ENCODE data around the gene IL22RA1.

GRCh38 chr1:24172598-24172997, 29.7 kb upstream of the IL22RA1 start:
- TF ChIP-seq, protein P1, sequence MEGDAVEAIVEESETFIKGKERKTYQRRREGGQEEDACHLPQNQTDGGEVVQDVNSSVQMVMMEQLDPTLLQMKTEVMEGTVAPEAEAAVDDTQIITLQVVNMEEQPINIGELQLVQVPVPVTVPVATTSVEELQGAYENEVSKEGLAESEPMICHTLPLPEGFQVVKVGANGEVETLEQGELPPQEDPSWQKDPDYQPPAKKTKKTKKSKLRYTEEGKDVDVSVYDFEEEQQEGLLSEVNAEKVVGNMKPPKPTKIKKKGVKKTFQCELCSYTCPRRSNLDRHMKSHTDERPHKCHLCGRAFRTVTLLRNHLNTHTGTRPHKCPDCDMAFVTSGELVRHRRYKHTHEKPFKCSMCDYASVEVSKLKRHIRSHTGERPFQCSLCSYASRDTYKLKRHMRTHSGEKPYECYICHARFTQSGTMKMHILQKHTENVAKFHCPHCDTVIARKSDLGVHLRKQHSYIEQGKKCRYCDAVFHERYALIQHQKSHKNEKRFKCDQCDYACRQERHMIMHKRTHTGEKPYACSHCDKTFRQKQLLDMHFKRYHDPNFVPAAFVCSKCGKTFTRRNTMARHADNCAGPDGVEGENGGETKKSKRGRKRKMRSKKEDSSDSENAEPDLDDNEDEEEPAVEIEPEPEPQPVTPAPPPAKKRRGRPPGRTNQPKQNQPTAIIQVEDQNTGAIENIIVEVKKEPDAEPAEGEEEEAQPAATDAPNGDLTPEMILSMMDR (IDR thresholded peaks at IDR 0.05; ENCODE audit: insufficient read depth, low read depth, low read length) = no peak
- no peak for TF ChIP-seq EZH2 (IDR thresholded peaks at IDR 0.05; ENCODE audit: insufficient read depth, low read length)

Measured in astrocyte (in vitro differentiated cells and primary cell).